DND-41 (cell line): Measurements from ENCODE around the gene ZMYND19.

ENCODE experiments used
- ATAC-seq: fragments of 200-7000 bp; cut with Tn5 transposase; 3 replicates; pipeline ENCODE4 v1.9.1; 2021; ENCODE audit warnings: low read depth; ENCODE audit not compliant: insufficient read depth
- DNase-seq: peaks from one replicate; pipeline ENCODE4 v3.0.0-alpha.2; 2020
- H2AFZ ChIP-seq: 2 replicates; pipeline ENCODE4 v1.6.0; 2012; ENCODE audit warnings: low read depth, low read length
- H3K27ac ChIP-seq: 2 replicates; pipeline ENCODE4 v1.5.1; 2012; ENCODE audit warnings: low read length, inconsistent platforms
- H3K27me3 ChIP-seq: fragments of 200-600 bp; sonication (generic); 2 replicates; pipeline ENCODE4 v1.6.0; 2012; ENCODE audit warnings: low read length, mild to moderate bottlenecking, inconsistent platforms; ENCODE audit not compliant: insufficient read depth, poor library complexity
- H3K36me3 ChIP-seq: 2 replicates; pipeline ENCODE4 v1.5.1; 2012; ENCODE audit warnings: low read length, inconsistent platforms; ENCODE audit not compliant: insufficient read depth
- H3K4me1 ChIP-seq: 2 replicates; pipeline ENCODE4 v1.5.1; 2012; ENCODE audit warnings: mild to moderate bottlenecking, low read length; ENCODE audit not compliant: insufficient read depth
- H3K4me2 ChIP-seq: 2 replicates; pipeline ENCODE4 v1.6.0; 2012; ENCODE audit warnings: mild to moderate bottlenecking, moderate library complexity, low read length, inconsistent platforms; ENCODE audit not compliant: insufficient read depth
- H3K4me3 ChIP-seq, 2 experiments: fragments of 200-600 bp in 1 of 2; shearing (Covaris generic) in 1 of 2; 2 replicates each; pipeline ENCODE4 v1.5.1; 2012 to 2016; ENCODE audit warnings: inconsistent platforms in 2 of 2, low read length in 2 of 2, mild to moderate bottlenecking in 2 of 2, low read depth in 1 of 2, moderate library complexity in 1 of 2
- H3K79me2 ChIP-seq: 2 replicates; pipeline ENCODE4 v1.6.0; 2012; ENCODE audit warnings: low read length, inconsistent platforms; ENCODE audit not compliant: insufficient read depth
- H3K9ac ChIP-seq: 2 replicates; pipeline ENCODE4 v1.6.0; 2012; ENCODE audit warnings: low read depth, mild to moderate bottlenecking, inconsistent platforms, low read length, moderate library complexity
- H3K9me3 ChIP-seq: 2 replicates; pipeline ENCODE4 v1.5.1; 2012; ENCODE audit warnings: low read length, moderate library complexity, mild to moderate bottlenecking, inconsistent platforms; ENCODE audit not compliant: insufficient read depth, severe bottlenecking
- H4K20me1 ChIP-seq: 2 replicates; pipeline ENCODE4 v1.6.0; 2012; ENCODE audit warnings: low read length; ENCODE audit not compliant: insufficient read depth
- CTCF ChIP-seq: IDR thresholded peaks from 2 replicates; pipeline ENCODE4 v1.5.1; 2012; ENCODE audit warnings: borderline replicate concordance, low read length, moderate library complexity, mild to moderate bottlenecking; ENCODE audit not compliant: poor library complexity, severe bottlenecking; ENCODE audit errors: extremely low read depth
- EZH2 ChIP-seq: IDR thresholded peaks from 3 replicates; pipeline ENCODE4 v1.6.1; 2012; ENCODE audit warnings: borderline replicate concordance, low read depth, mild to moderate bottlenecking, moderate library complexity, low read length, inconsistent platforms; ENCODE audit not compliant: severe bottlenecking

Gene ZMYND19

GRCh38 chr9:137605121-137606004 lies 15.1 kb upstream of the ZMYND19 start, which contains the start of gene ARRDC1:
Gene ARRDC1, plus strand, starts transcription at chr9:137605686. Its CDS starts 32 bp downstream, at chr9:137605718.
- Histone ChIP-seq H3K4me1 (peaks cover 21% of the 10 kb centered on the region), H3K27me3 (no peaks in the 10 kb centered on the region), H3K9ac (peak within 1 kb of the TSS; percentile 83), H3K27ac (peak within 1 kb of the TSS; percentile 74), H3K36me3 (0 out of 2 replicates have a peak, but pooled peaks cover 2% of the 10 kb centered on the region), H3K79me2 (peaks cover 22% of the 10 kb centered on the region), H4K20me1 (peaks cover 18% of the 10 kb centered on the region), H3K4me2 (peak within 1 kb of the TSS; percentile 98), H3K4me3 (peak within 1 kb of the TSS; percentile 57 to 80), H2AFZ (peak within 1 kb of the TSS; percentile 68), H3K9me3 (no peaks in the 10 kb centered on the region)
- TF ChIP-seq EZH2 = no peak
- TF ChIP-seq CTCF = no peak
- DNase-seq (peak; percentile 95), ATAC-seq (peak; percentile 95)

DNA sequence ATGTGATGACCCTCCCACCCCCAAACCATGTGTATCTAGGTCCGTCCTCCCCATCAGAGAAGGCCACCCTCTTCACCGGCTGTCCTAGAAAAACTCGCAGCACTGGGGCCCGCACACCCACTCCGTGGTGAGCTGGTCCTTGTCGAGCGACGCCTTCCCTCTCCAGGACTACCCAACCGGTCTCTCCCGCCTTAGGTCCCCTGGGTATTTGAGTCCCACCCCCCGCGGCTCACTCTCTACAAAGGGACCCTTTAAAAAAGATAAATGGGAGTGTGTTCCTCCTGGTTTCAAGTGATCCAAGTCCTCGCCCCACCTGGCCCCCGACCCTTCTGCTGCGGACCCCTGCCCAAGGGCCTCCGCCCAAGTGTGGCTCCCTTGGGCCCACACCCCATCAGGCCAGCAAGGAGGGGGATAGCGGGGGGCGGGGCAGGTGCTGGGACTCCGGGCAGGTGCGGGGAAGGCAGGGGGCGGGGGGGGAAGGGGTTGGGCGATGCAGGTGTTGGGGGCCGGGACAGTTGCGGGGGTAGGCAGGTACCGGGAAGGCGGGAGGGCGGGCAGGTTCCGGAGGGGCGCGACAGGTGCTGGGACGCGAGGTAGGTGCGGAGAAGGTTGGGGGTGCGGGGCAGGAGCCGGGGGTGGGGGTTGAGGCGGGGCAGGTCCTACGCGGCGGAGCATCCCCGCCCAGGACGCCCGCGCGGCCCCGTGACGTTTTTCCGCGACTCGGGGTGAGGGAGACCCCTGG lies 14.2 kb upstream of the ZMYND19 start:
- Histone ChIP-seq H3K9ac (no peak overlapping the region), H3K27ac (no peak overlapping the region), H4K20me1 (peaks cover 18% of the 10 kb centered on the region), H3K4me3 (peak overlapping the region in 1 of 2 experiments; percentile 34; a peak in 2 of 4 replicates), H3K36me3 (0 out of 2 replicates have a peak, but pooled peaks cover 2% of the 10 kb centered on the region), H3K79me2 (peaks cover 21% of the 10 kb centered on the region), H3K4me1 (peaks cover 21% of the 10 kb centered on the region), H3K4me2 (peak overlapping the region; percentile 47), H2AFZ (no peak overlapping the region; the same call in 1 of the 2 replicates), H3K27me3 (no peaks in the 10 kb centered on the region), H3K9me3 (no peaks in the 10 kb centered on the region)
- DNase-seq (no peak), ATAC-seq (no peak)
- no peak for TF ChIP-seq CTCF
- no peak for TF ChIP-seq EZH2

DNA sequence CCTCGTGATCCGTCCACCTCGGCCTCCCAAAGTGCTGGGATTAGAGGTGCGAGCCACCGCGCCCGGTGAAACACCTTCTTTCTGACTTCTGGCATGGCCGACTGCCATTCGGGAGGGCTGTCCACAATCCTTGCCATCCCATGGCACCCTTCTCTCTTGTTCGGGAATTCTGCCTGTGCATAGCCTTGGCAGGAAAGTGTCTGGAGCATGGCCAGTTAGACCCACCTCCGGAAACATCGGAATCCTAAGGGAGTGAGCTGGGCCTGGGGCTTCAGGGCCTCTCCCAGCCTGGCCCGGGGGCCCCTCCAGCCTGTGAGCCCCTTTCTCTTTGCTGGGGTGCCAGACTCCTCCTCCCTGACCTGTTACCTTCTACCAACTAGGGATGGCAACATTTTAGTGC lies 13.6 kb upstream of the ZMYND19 start:
- no peak overlapping the region for H2AFZ ChIP-seq
- H3K27ac ChIP-seq = no peak overlapping the region
- TF ChIP-seq EZH2 = no peak
- no peak for TF ChIP-seq CTCF
- peaks cover 21% of the 10 kb centered on the region for H3K79me2 ChIP-seq
- DNase-seq = no peak
- no peak for ATAC-seq
- no peak overlapping the region for H3K4me2 ChIP-seq
- peaks cover 21% of the 10 kb centered on the region for H3K4me1 ChIP-seq
- H3K4me3 ChIP-seq = no peak overlapping the region
- H3K9me3 ChIP-seq = no peaks in the 10 kb centered on the region
- H3K27me3 ChIP-seq = no peaks in the 10 kb centered on the region
- 0 out of 2 replicates have a peak, but pooled peaks cover 2% of the 10 kb centered on the region for H3K36me3 ChIP-seq
- H3K9ac ChIP-seq = no peak overlapping the region
- H4K20me1 ChIP-seq = peaks cover 18% of the 10 kb centered on the region
